GM19397 (cell line): ENCODE measurements around the gene TEAD3.
"Not testable (repeated sequence)": the region's sequence is repeated elsewhere in the genome, so short reads cannot be mapped to it uniquely, and the experiment has no call there.

Experiments used
- ATAC-seq: cut with Tn5 transposase; IDR thresholded peaks from one replicate; pipeline ENCODE4 v1.9.1; 2021; ENCODE audit warnings: mild to moderate bottlenecking, moderate library complexity; ENCODE audit not compliant: unreplicated experiment

TEAD3 gene

DNA sequence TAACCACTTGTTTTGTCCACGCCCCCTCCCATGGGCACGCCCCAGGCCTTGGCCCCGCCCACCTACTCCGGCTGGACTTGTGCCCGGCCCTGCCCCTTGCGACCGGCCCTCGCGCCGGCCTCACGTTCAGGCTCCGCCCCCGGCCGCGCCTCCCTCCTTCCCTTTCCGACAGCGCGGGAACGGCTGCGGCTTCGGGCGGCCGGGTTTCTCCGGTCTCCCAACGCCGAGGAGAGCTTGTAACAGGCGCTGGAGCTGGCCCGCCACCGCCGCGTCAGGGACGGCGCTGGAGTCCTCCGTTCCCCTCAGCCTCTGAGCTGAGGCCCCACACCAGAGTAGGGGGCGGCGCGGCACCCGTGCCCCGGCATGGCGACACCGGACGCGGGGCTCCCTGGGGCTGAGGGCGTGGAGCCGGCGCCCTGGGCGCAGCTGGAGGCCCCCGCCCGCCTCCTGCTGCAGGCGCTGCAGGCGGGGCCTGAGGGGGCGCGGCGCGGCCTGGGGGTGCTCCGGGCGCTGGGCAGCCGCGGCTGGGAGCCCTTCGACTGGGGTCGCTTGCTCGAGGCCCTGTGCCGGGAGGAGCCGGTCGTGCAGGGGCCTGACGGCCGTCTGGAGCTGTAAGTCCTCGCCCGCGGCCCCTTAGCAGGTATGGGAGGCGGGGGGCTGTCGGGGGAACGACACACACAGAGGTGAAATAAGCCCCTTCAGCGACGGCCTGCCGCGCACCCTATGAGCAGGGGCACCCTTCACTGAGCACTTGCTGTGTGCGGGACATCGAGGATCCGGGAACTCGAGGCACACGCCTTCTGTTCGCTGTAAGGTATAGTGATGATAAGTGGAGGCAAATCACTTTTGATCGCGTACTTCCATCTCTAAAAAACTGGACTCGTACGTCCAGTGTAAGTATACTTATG lies 44.4 kb downstream of the TEAD3 start, which contains the start of gene FANCE:
Gene FANCE, plus strand, starts transcription at position 156 of the 908 bp plus-strand sequence. Its CDS starts 208 bp downstream, at position 364.
- peak; percentile 92 for ATAC-seq

DNA sequence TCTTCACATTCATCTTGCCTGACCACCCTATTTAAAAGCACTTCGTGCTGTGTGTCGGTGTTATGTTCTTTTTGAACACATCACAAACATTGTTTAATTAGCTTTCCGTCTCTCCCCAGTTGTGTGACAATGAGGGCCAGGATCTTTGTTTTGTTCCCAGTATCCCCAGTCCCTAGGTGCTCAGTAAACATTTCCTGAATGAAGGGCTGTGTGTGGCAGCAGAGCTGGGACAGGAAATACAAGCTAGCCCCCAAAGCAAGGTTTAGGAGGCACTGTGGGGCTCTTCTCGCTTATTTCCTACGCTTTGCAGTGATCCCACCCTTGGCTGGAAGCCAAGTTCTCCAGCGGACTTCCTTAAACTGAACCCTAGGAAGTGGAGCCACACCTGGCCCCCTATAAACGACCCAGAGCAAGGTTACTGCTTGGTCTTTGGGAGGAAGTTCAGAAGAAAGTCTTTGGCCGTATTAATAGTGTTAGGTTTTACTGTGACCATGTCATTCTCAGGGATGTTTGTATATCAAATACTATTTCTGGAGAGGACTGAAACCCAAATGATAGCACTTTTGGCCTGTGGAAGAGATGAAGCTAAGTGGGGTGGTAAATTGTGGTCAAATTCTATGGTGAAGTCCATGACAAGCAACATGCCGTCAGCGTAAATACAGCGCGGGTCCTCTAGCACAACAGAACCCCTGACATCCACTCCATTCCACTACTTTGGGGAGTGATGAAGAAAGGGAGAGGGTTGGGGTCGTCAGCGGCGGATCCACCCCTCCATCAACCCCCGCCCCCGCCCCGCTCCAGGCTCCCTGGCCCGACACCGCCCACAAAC lies 45.3 kb downstream of the TEAD3 start:
- no peak for ATAC-seq

- no peak for ATAC-seq
These were observed 47.5 kb downstream of the TEAD3 start for GRCh38 chr6:35449287-35449881.

- no peak for ATAC-seq
These were observed 48.7 kb downstream of the TEAD3 start for GRCh38 chr6:35448191-35448590.

DNA sequence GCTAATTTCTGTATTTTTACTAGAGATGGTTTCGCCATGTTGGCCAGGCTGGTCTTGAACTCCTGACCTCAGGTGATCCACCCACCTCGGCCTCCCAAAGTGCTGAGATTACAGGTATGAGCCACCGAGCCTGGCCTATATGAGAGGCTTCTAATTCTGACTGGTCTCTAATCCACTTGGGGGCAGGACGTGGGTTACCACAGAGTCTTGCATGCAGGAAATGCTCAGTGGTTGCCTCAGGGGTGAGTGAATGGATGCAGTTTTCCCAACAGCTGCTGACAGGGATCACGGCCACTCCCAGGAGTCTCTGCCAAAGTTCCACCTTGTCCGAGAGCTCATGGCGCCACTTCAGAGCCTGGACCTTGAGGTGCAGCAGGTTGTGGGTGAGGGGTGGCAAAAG lies 51.2 kb downstream of the TEAD3 start:
- no peak for ATAC-seq

DNA sequence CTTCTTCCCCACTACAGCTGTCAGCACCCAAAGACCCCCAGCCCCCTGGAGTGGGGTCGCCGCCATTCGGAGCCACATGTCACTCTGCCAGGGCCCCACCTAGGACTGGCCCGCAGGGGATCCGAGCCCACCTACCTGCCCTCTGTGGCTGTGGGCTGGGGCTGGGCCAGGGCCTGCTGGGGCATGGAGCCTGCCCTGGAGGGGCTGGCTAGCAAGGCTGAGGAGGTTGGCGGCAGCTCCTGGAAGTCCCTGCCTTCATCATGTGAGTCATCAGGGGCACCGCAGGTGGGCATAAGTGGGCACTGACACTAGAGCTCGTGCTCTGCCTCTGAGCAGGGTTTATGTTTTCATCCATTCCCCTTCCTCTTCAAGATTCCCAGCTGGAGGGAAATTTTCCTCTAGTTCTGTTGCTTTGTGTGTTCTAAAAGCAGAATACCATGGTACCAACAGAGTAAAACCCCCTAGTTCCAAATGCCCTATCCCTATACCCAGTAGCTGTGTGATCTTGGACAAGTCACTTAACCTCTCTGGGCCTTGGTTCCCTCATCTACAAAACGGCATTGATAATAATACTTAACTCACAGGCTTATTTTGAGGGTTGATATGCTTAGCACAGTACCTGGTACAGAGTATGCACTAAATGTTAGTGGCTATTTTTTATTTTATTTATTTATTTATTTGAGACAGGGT lies 53.4 kb downstream of the TEAD3 start:
- no peak for ATAC-seq

GRCh38 chr6:35442693-35443092 lies 54.2 kb downstream of the TEAD3 start:
- ATAC-seq = no peak

- no peak for ATAC-seq
These were observed 55.2 kb downstream of the TEAD3 start for GRCh38 chr6:35441642-35442041.

DNA sequence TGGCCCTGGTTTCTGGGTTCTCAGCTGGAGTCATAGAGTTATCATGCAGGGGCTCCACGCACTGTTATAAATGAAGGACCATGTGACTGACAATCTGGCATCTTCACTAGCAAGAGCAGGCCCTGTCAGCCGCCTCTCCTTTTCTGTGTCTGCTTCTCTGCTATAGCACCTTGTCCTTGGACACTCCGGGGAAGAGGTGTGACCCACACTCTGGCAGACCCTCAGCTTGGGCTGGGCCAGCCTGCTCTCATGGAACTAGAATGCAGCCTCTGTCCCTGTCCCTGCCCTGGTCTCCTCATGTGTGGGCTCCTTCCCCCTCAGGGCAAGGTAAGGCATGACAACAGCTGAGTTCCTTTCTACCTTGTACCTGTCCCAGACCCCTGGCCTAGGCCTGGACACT lies 55.7 kb downstream of the TEAD3 start:
- ATAC-seq = no peak

GRCh38 chr6:35439308-35439707 lies 57.6 kb downstream of the TEAD3 start:
- no peak for ATAC-seq

- ATAC-seq = not testable (repeated sequence)
These were observed 58.4 kb downstream of the TEAD3 start for GRCh38 chr6:35438378-35439065.

GRCh38 chr6:35436071-35436857 lies 60.6 kb downstream of the TEAD3 start:
- no peak for ATAC-seq

GRCh38 chr6:35435074-35435837 lies 61.6 kb downstream of the TEAD3 start:
- no peak for ATAC-seq

DNA sequence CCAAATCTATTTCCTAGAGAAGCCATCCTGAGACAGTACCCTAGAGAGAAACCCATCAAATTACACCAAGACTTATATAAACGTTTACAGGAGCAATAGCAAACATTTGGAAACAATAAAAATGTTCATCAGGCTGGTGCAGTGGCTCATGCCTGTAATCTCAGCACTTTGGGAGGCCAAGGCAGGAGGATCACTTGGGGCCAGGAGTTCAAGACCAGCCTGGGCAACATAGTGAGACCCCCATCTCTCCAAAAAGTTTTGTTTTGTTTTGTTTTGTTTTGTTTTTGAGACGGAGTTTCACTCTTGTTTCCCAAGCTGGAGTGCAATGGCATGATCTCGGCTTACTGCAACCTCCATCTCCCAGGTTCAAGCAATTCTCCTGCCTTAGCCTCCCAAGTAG lies 64.2 kb downstream of the TEAD3 start:
- ATAC-seq = not testable (repeated sequence)

DNA sequence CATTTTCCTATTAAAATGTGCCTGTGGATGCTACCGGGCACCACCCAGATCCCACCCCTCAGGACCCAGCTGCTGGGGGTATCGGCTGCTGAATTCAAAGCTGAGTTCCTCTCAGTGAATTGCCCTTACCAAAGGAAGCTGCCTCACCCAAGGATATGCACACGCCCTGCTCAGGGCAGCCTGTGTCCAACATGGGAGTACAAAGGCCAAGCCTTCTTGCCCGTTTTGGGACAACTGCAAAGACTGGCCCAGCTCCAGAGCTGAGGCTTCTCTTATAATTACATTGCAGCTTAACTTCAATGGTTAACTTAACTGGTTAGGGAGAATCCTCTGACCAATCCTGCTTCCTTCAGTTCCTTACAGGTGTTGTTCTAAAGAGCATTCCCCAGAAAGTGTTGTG lies 64.6 kb downstream of the TEAD3 start:
- no peak for ATAC-seq

- ATAC-seq = no peak
These were observed 67.4 kb downstream of the TEAD3 start for GRCh38 chr6:35429463-35429862.

- no peak for ATAC-seq
These were observed 68.3 kb downstream of the TEAD3 start for GRCh38 chr6:35428421-35429149.

GRCh38 chr6:35427851-35428321 lies 69.0 kb downstream of the TEAD3 start:
- no peak for ATAC-seq
